Hepatocyte (in vitro differentiated cells): ENCODE results near the gene GRHPR. TPM values are rescaled to one million over a fixed set of nuclear protein-coding genes. Genes with fewer than 3 reads are reported as not detected.

Experiments used
- DNase-seq: peaks from one replicate; pipeline ENCODE4 v3.0.0-alpha.2; 2016; ENCODE audit warnings: low spot score
- H2AFZ ChIP-seq: fragments of 200-600 bp; sonication (generic); 2 replicates; pipeline ENCODE4 v1.6.0; 2016; ENCODE audit warnings: antibody characterized with exemption, mild to moderate bottlenecking
- H3K27ac ChIP-seq: fragments of 200-600 bp; sonication (generic); 2 replicates; pipeline ENCODE4 v1.5.1; 2016; ENCODE audit warnings: mild to moderate bottlenecking
- H3K27me3 ChIP-seq: fragments of 200-600 bp; sonication (generic); 2 replicates; pipeline ENCODE4 v1.6.1; 2016
- H3K36me3 ChIP-seq: fragments of 200-600 bp; sonication (generic); replicated peaks from 2 replicates; pipeline ENCODE4 v1.5.1; 2016; ENCODE audit warnings: low read depth; ENCODE audit not compliant: insufficient read depth
- H3K4me1 ChIP-seq: fragments of 200-600 bp; sonication (generic); 2 replicates; pipeline ENCODE4 v1.5.1; 2016; ENCODE audit warnings: mild to moderate bottlenecking, moderate library complexity; ENCODE audit not compliant: insufficient read depth
- H3K4me2 ChIP-seq: fragments of 200-600 bp; sonication (generic); 2 replicates; pipeline ENCODE4 v1.6.0; 2016
- H3K4me3 ChIP-seq: fragments of 200-600 bp; sonication (generic); 2 replicates; pipeline ENCODE4 v1.5.1; 2016; ENCODE audit warnings: mild to moderate bottlenecking
- H3K79me2 ChIP-seq: fragments of 200-600 bp; sonication (generic); 2 replicates; pipeline ENCODE4 v1.6.0; 2017; ENCODE audit warnings: mild to moderate bottlenecking
- H3K9me2 ChIP-seq: fragments of 200-600 bp; sonication (generic); replicated peaks from 2 replicates; pipeline ENCODE4 v1.6.0; 2017; ENCODE audit warnings: mild to moderate bottlenecking; ENCODE audit not compliant: insufficient read depth
- H3K9me3 ChIP-seq: fragments of 200-600 bp; sonication (generic); 2 replicates; pipeline ENCODE4 v1.5.1; 2016; ENCODE audit warnings: low read depth, mild to moderate bottlenecking
- H4K20me1 ChIP-seq: fragments of 200-600 bp; sonication (generic); 2 replicates; pipeline ENCODE4 v1.6.0; 2016; ENCODE audit warnings: mild to moderate bottlenecking; ENCODE audit not compliant: insufficient read depth, poor library complexity, severe bottlenecking
- EZH2 ChIP-seq: fragments of 200-600 bp; sonication (generic); IDR thresholded peaks from 2 replicates; pipeline ENCODE4 v1.6.1; 2016; ENCODE audit warnings: antibody characterized with exemption, mild to moderate bottlenecking, borderline replicate concordance
- EZH2phosphoT487 ChIP-seq: fragments of 200-600 bp; sonication (generic); IDR thresholded peaks from one replicate; pipeline ENCODE4 v1.6.1; 2018; ENCODE audit warnings: antibody characterized with exemption, mild to moderate bottlenecking, low read depth, moderate library complexity; ENCODE audit not compliant: unreplicated experiment, severe bottlenecking
- WGBS: methylation state at CpG from one replicate; pipeline ENCODE4 v1.1.6; 2016; ENCODE audit warnings: low lambda C conversion rate; ENCODE audit errors: missing lambda C conversion rate; 5-methylcytosine and 5-hydroxymethylcytosine counted together
- polyA plus RNA-seq: library from polyadenylated mRNA; unstranded; fragments of >200 nt; fragmentation: Nextera tagmentation; extraction: Ambion mirVana; gene quantifications from 2 replicates; pipeline ENCODE4 v1.2.1, GENCODE V29; 2016
- total RNA-seq: library from RNA; depleted of rRNA; stranded (reverse); fragments of >200 nt; gene quantifications from 2 replicates; pipeline ENCODE4 v1.2.3, GENCODE V29; 2014
- TF ChIP-seq, protein P1 (sequence below): fragments of 200-600 bp; sonication (generic); IDR thresholded peaks from 2 replicates; pipeline ENCODE4 v1.5.1; 2016; ENCODE audit warnings: antibody characterized with exemption, mild to moderate bottlenecking; ENCODE audit not compliant: poor library complexity

The GRHPR gene
- total and polyA plus RNA-seq, 2 experiments from 2014 or later: 137 to 168 TPM

DNA sequence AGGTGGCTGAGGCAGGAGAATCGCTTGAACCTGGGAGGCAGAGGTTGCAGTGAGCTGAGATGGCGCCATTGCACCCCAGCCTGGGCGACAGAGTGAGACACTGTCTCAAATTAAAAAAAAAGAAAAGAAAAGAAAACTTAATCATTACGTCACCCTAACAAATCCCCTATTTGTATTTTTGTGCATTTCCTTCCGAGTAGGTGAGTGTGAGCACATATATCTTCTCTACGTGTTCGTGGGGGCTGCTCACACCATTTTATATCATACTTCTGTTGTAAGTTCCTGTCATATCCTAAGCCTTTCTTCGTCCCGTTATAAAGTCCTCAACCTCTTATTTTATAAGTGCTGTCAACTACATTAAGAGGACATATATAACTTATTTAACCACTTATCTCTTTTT, 41.9 kb upstream of the GRHPR start:
- Histone ChIP-seq H3K27ac (no peak overlapping the region), H3K9me3 (no peaks in the 10 kb centered on the region), H3K36me3 (no peaks in the 10 kb centered on the region), H3K9me2 (no peaks in the 10 kb centered on the region), H3K4me2 (no peak overlapping the region), H4K20me1 (no peaks in the 10 kb centered on the region), H3K4me1 (no peaks in the 10 kb centered on the region), H3K4me3 (no peak overlapping the region), H3K79me2 (no peaks in the 10 kb centered on the region), H2AFZ (no peak overlapping the region), H3K27me3 (no peaks in the 10 kb centered on the region)
- TF ChIP-seq EZH2phosphoT487 (no peak), EZH2 (no peak)
- TF ChIP-seq, protein P1, sequence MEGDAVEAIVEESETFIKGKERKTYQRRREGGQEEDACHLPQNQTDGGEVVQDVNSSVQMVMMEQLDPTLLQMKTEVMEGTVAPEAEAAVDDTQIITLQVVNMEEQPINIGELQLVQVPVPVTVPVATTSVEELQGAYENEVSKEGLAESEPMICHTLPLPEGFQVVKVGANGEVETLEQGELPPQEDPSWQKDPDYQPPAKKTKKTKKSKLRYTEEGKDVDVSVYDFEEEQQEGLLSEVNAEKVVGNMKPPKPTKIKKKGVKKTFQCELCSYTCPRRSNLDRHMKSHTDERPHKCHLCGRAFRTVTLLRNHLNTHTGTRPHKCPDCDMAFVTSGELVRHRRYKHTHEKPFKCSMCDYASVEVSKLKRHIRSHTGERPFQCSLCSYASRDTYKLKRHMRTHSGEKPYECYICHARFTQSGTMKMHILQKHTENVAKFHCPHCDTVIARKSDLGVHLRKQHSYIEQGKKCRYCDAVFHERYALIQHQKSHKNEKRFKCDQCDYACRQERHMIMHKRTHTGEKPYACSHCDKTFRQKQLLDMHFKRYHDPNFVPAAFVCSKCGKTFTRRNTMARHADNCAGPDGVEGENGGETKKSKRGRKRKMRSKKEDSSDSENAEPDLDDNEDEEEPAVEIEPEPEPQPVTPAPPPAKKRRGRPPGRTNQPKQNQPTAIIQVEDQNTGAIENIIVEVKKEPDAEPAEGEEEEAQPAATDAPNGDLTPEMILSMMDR: no peak
- 78% methylated on average over 9 of the region's 9 CpGs for WGBS
- no peak for DNase-seq

DNA sequence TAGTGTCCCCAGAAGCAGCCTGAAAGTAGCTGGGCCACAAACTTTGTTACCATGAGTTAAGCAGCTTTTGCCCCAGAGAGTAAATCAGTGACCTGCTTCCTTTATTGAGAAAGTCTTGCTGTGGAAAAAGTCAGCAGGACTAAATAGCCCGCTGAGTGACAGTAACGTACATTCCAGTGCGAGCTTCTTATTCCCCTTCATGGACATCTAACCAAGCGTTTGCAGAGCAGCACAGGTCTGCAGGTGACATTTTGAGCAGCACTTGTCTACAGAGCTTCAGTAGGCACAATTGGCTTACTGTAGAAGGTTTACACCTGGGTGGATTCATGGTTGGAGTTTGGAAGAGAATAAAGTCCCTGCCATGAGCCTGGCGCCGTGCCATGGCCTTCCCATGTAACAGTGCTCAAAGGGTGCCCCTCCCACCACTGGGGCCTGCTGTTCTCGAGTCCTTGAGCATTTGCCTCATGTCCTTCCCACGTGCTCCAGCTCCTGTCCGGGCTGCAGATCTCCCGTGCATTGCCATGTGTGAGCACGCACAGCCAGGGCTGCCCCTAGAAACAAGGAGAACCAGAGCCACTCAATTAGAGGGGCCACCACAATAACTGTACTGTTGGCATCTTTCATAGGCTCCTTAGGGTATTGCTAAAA, 41.3 kb upstream of the GRHPR start:
- DNase-seq: no peak
- no peak overlapping the region for H3K4me3 ChIP-seq
- TF ChIP-seq EZH2phosphoT487 (no peak), EZH2 (no peak)
- TF ChIP-seq, protein P1: no peak
- no peaks in the 10 kb centered on the region for H3K79me2 ChIP-seq
- no peak overlapping the region for H2AFZ ChIP-seq
- H4K20me1 ChIP-seq: no peaks in the 10 kb centered on the region
- H3K27ac ChIP-seq: no peak overlapping the region
- no peaks in the 10 kb centered on the region for H3K36me3 ChIP-seq
- 90% methylated on average over 11 of the region's 11 CpGs for WGBS
- H3K4me2 ChIP-seq: no peak overlapping the region
- H3K9me3 ChIP-seq: no peaks in the 10 kb centered on the region
- H3K9me2 ChIP-seq: no peaks in the 10 kb centered on the region
- H3K27me3 ChIP-seq: no peaks in the 10 kb centered on the region
- H3K4me1 ChIP-seq: no peaks in the 10 kb centered on the region

DNA sequence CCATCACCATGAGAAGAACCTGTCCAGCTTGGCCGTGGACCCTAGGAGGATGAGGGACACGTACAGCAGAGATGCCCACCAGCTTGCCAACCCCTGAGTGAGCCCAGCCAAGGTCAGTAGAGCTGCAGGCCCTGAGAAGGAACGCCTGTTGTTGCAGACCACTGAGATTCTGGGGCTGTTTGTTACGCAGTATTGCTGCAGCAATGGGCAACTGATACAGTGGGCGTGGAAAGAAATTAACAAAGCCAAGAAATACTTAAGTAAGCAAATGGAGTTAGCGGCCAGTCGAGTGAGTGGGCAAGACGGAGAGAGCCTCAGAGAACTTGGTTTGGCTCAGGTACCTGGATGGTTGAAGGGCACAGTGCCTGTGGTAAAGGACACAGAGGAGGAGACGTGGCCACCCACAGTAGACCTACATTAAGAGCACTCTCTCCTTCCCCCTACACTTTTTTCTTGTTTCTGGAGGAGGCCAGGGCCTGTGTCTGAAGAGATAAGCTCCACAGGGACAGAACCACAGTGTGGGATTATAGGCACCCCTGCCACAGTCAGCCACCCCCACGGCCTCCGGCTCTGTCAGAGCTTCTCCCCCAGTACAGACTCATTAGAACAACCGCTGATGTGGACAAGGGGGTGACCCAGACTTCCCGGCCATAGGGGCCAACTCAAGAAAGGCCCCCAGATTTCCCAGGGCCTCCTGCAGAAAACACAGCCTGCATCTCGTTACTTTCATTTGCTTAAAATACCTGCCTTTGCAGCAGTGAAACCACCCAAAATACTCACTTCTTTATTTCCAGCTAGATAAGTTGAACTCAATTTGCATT, 40.1 kb upstream of the GRHPR start:
- Histone ChIP-seq H3K4me3 (no peak overlapping the region), H3K36me3 (no peaks in the 10 kb centered on the region), H3K9me2 (no peaks in the 10 kb centered on the region), H3K27me3 (no peaks in the 10 kb centered on the region), H3K4me2 (no peak overlapping the region), H3K4me1 (no peaks in the 10 kb centered on the region), H3K79me2 (no peaks in the 10 kb centered on the region), H2AFZ (no peak overlapping the region), H4K20me1 (no peaks in the 10 kb centered on the region), H3K27ac (no peak overlapping the region), H3K9me3 (no peaks in the 10 kb centered on the region)
- DNase-seq: no peak
- TF ChIP-seq EZH2: no peak
- TF ChIP-seq EZH2phosphoT487: no peak
- TF ChIP-seq, protein P1: no peak
- 90% methylated on average over 14 of the region's 14 CpGs for WGBS
